ENCODE data around the gene GET4. TPM values are rescaled to one million over a fixed set of nuclear protein-coding genes. Genes with fewer than 3 reads are reported as not detected.

The GET4 gene
- total and polyA plus RNA-seq, 2 of the 4 experiments (the other 2 are of a cell fraction), result 11.3 to 30.9 TPM

- Histone ChIP-seq H4K91ac (ENCODE audit: insufficient read depth, low read depth, low read length) (no peak overlapping the region), H2AK9ac (replicated peaks; ENCODE audit: low read depth, low read length, poor library complexity) (no peak overlapping the region), H3K9ac (ENCODE audit: low read depth, low read length) (no peak overlapping the region), H2BK5ac (ENCODE audit: low read depth, low read length, poor library complexity, severe bottlenecking) (no peak overlapping the region), H3K27me3 (ENCODE audit: control insufficient read depth, insufficient read depth, low read length) (no peaks in the 10 kb centered on the region), H4K20me1 (ENCODE audit: insufficient read depth, low read length) (peaks cover 2% of the 10 kb centered on the region), H3K4ac (ENCODE audit: low read depth, low read length) (no peak overlapping the region), H2BK20ac (ENCODE audit: low read depth, low read length) (no peak overlapping the region), H3K4me2 (ENCODE audit: low read depth, low read length) (no peak overlapping the region), H2AFZ (replicated peaks; ENCODE audit: low read length, poor library complexity) (no peak overlapping the region), H3K56ac (ENCODE audit: extremely low read depth, insufficient read depth, low read length) (no peak overlapping the region), H3K36me3 (ENCODE audit: control insufficient read depth, insufficient read depth, low read length) (peaks cover 63% of the 10 kb centered on the region), H3K23ac (ENCODE audit: low read depth, low read length) (no peak overlapping the region), H3K27ac (ENCODE audit: insufficient read depth, low read length) (no peak overlapping the region), H3K4me3 (ENCODE audit: insufficient read depth, low read depth, low read length) (no peak overlapping the region), H3K9me3 (ENCODE audit: control insufficient read depth, insufficient read depth, low read length) (no peaks in the 10 kb centered on the region), H2AK5ac (ENCODE audit: low read depth, low read length) (no peak overlapping the region), H4K5ac (ENCODE audit: low read depth, low read length) (no peak overlapping the region), H3K9me1 (ENCODE audit: insufficient read depth, low read length) (peaks cover 5% of the 10 kb centered on the region; the same call in 1 of the 2 replicates), H2BK120ac (ENCODE audit: low read depth, low read length) (no peak overlapping the region), H3K79me1 (ENCODE audit: low read depth in 1 of 2, low read length in 2 of 2) (peaks cover 5 to 22% of the 10 kb centered on the region in 2 experiments; a peak in 3 of 4 replicates), H3K18ac (ENCODE audit: low read depth, low read length) (no peak overlapping the region), H2BK15ac (ENCODE audit: low read depth, low read length) (no peak overlapping the region), H4K8ac (ENCODE audit: low read depth in 2 of 2, low read length in 2 of 2) (no peak overlapping the region), H3K14ac (replicated peaks; ENCODE audit: low read depth, low read length) (no peak overlapping the region), H3K4me1 (ENCODE audit: control insufficient read depth, insufficient read depth, low read length) (peaks cover 2% of the 10 kb centered on the region)
- intact Hi-C loops (cut with micrococcal nuclease) (no loop called here), dilution Hi-C loops (cut with HindIII; ENCODE audit: low sequenced_read_pairs, unreplicated experiment) (no loop called here), in situ Hi-C loops (cut with MboI; ENCODE audit: low sequenced_read_pairs) (no loop called here)
- BruUV-seq (replicated peaks), result no TSS peak
- WGBS, 2 experiments (ENCODE audit: extremely low coverage in 2 of 2, insufficient read length in 1 of 2), result 96% methylated on average over 4 of the region's 6 CpGs; no CpG with 5 or more reads in 1 of the 2 experiments
- no peak for TF ChIP-seq FOS (IDR thresholded peaks at IDR 0.05; ENCODE audit: low read depth, low read length)
- TF ChIP-seq USF2 (IDR thresholded peaks at IDR 0.05; ENCODE audit: low read depth, low read length), result no peak
- TF ChIP-seq RAD21 (IDR thresholded peaks at IDR 0.05; ENCODE audit: low read length), result no peak
- TF ChIP-seq MXI1 (IDR thresholded peaks at IDR 0.05; ENCODE audit: borderline replicate concordance, low read depth, low read length), result no peak
- no peak for TF ChIP-seq CEBPB (IDR thresholded peaks at IDR 0.05; ENCODE audit: low read depth, low read length)
- no peak for TF ChIP-seq MAFK (IDR thresholded peaks at IDR 0.05; ENCODE audit: low read depth, low read length)
- no peak for TF ChIP-seq ELK1 (IDR thresholded peaks at IDR 0.05; ENCODE audit: borderline replicate concordance, low read depth, low read length)
- TF ChIP-seq MAZ (IDR thresholded peaks at IDR 0.05; ENCODE audit: borderline replicate concordance, low read depth, low read length), result no peak
- TF ChIP-seq RCOR1 (IDR thresholded peaks at IDR 0.05; ENCODE audit: insufficient replicate concordance, low read length), result no peak
- TF ChIP-seq BHLHE40 (IDR thresholded peaks at IDR 0.05; ENCODE audit: low read depth, low read length), result no peak
- TF ChIP-seq SMC3 (IDR thresholded peaks at IDR 0.05; ENCODE audit: low read depth, low read length), result no peak
- no peak for TF ChIP-seq POLR2A (IDR thresholded peaks at IDR 0.05; ENCODE audit: low read depth, low read length)
- no peak for TF ChIP-seq NFE2L2 (IDR thresholded peaks at IDR 0.05; ENCODE audit: low read depth, low read length)
- no peak for TF ChIP-seq CTCF (conservative IDR thresholded peaks at IDR 0.05; ENCODE audit: low read depth, low read length)
- TF ChIP-seq CHD1 (IDR thresholded peaks at IDR 0.05; ENCODE audit: low read depth, low read length), result no peak
- TF ChIP-seq RFX5 (IDR thresholded peaks at IDR 0.05; ENCODE audit: low read depth, low read length), result no peak
- DNase-seq, result no peak
- ChIA-PET POLR2A (ENCODE audit: unreplicated experiment) (no interaction called here), CTCF (interaction anchor here (0.7 kb wide), 1 partner anchor 11 kb away, joined by 4 read pairs; no protein-coding TSS in a partner anchor)
- ATAC-seq (ENCODE audit: low read depth), result no peak
These were observed 14.2 kb upstream of the GET4 start for GRCh38 chr7:862157-862556.

All from IMR-90 (cell line).